Fibroblast of upper back skin (primary cell): Measurements from ENCODE around the gene PCED1B.
"Not testable (repeated sequence)": the region's sequence is repeated elsewhere in the genome, so short reads cannot be mapped to it uniquely, and the experiment has no call there.

Experiments used
- DNase-seq: peaks from one replicate; pipeline ENCODE4 v3.0.0-alpha.2; 2013

Gene PCED1B

GRCh38 chr12:47182164-47182938 is 102.9 kb downstream of the PCED1B start:
- not testable (repeated sequence) for DNase-seq

- DNase-seq = no peak
Measured at GRCh38 chr12:47184229-47184628, 104.8 kb downstream of the PCED1B start.

GRCh38 chr12:47184813-47185212 is 105.4 kb downstream of the PCED1B start:
- DNase-seq = no peak

- no peak for DNase-seq
Measured at GRCh38 chr12:47186246-47186645, 106.8 kb downstream of the PCED1B start.

GRCh38 chr12:47188576-47189441 is 109.4 kb downstream of the PCED1B start:
- peak; percentile 59 for DNase-seq

GRCh38 chr12:47189728-47190127 is 110.3 kb downstream of the PCED1B start:
- no peak for DNase-seq

- peak; percentile 41 for DNase-seq
Measured at GRCh38 chr12:47190271-47190750, 110.9 kb downstream of the PCED1B start.

- DNase-seq = no peak
Measured at GRCh38 chr12:47190905-47191304, 111.5 kb downstream of the PCED1B start.

GRCh38 chr12:47192051-47192450 is 112.6 kb downstream of the PCED1B start:
- no peak for DNase-seq

GRCh38 chr12:47193066-47193465 is 113.6 kb downstream of the PCED1B start:
- DNase-seq = no peak

GRCh38 chr12:47194501-47194900 is 115.1 kb downstream of the PCED1B start:
- no peak for DNase-seq

- no peak for DNase-seq
Measured at GRCh38 chr12:47200446-47200845, 121.0 kb downstream of the PCED1B start.

GRCh38 chr12:47201190-47201589 is 121.8 kb downstream of the PCED1B start:
- not testable (repeated sequence) for DNase-seq

- DNase-seq = no peak
Measured at GRCh38 chr12:47202176-47202575, 122.8 kb downstream of the PCED1B start.

GRCh38 chr12:47205532-47206449 is 126.4 kb downstream of the PCED1B start:
- no peak for DNase-seq

- DNase-seq = no peak
Measured at GRCh38 chr12:47206450-47207339, 127.3 kb downstream of the PCED1B start.

- peak; percentile 38 for DNase-seq
Measured at GRCh38 chr12:47207340-47207717, 127.9 kb downstream of the PCED1B start.

GRCh38 chr12:47207829-47208248 is 128.4 kb downstream of the PCED1B start:
- DNase-seq = no peak

- no peak for DNase-seq
Measured at GRCh38 chr12:47209014-47209413, 129.6 kb downstream of the PCED1B start.

GRCh38 chr12:47210776-47211175 is 131.4 kb downstream of the PCED1B start:
- no peak for DNase-seq

- no peak for DNase-seq
Measured at GRCh38 chr12:47212701-47213039, 133.2 kb downstream of the PCED1B start.

- no peak for DNase-seq
Measured at GRCh38 chr12:47213396-47213795, 134.0 kb downstream of the PCED1B start.
